Left lung (tissue), 10 donors: ENCODE results near the gene ZNF525. TPM values are rescaled to one million over a fixed set of nuclear protein-coding genes. Genes with fewer than 3 reads are reported as not detected.

ENCODE experiments used
- ATAC-seq: fragments of 200-7000 bp; cut with Tn5 transposase; one replicate; pipeline ENCODE4 v1.9.1; 2020; ENCODE audit warnings: moderate library complexity
- DNase-seq, 4 donors: peaks; one replicate each; pipeline ENCODE4 v3.0.0-alpha.2; 2013 to 2020
- H3K27ac ChIP-seq, 2 donors: fragments of 200-600 bp; sonication (generic) in 1 of 2; one replicate each; pipeline versions ENCODE4 v1.5.0 to v1.8.0; 2020 to 2021
- H3K27me3 ChIP-seq, 2 donors: fragments of 200-600 bp; sonication (generic) in 1 of 2; one replicate each; pipeline versions ENCODE4 v1.5.0 to v1.8.0; 2020 to 2021
- H3K36me3 ChIP-seq, 2 donors: fragments of 200-600 bp; sonication (generic) in 1 of 2; one replicate each; pipeline versions ENCODE4 v1.5.0 to v1.8.0; 2020 to 2021
- H3K4me1 ChIP-seq, 2 donors: fragments of 200-600 bp; one replicate each; pipeline ENCODE4 v1.8.0; 2021
- H3K4me3 ChIP-seq, 2 donors: fragments of 200-600 bp; sonication (generic) in 1 of 2; one replicate each; pipeline versions ENCODE4 v1.5.0 to v1.8.0; 2020 to 2021; ENCODE audit warnings: mild to moderate bottlenecking in 1 of 2
- H3K9me3 ChIP-seq, 2 donors: fragments of 200-600 bp; sonication (generic) in 1 of 2; one replicate each; pipeline versions ENCODE4 v1.5.0 to v1.8.0; 2020 to 2021
- intact Hi-C, 2 donors: fragments of 100-400 bp; cut with DNase I; formaldehyde crosslinking; loops; one replicate each; pipeline versions ENCODE4 v1.11.2 to v1.14.2; 2022
- polyA plus RNA-seq, 6 donors: library from polyadenylated mRNA; unstranded; fragments of 120-200 nt; gene quantifications; one replicate each; pipeline ENCODE4 v1.2.1, GENCODE V29; 2013; ENCODE audit not compliant: insufficient read length in 6 of 6
- total RNA-seq, 2 donors: library from RNA; stranded (reverse); fragmentation: NEBNext Ultra II Directional; extraction: Animal tissue kit (Norgen Biotek cat#: 25700); gene quantifications; one replicate each; pipeline ENCODE4 v1.2.1, GENCODE V29; 2021
- TF ChIP-seq, protein P1 (sequence below), 2 donors: fragments of 200-600 bp; sonication (generic) in 1 of 2; IDR thresholded peaks; one replicate each; pipeline versions ENCODE4 v1.5.0 to v1.8.0; 2021; ENCODE audit warnings: antibody characterized with exemption in 2 of 2
- donor health status: DM: no; HTN: yes; CAD: no.
- donor health status: DM: no; HTN: no; CAD: no.

Gene ZNF525
- total and polyA plus RNA-seq, 8 donors, result 11.4 to 16.0 (median 14.1) TPM

DNA sequence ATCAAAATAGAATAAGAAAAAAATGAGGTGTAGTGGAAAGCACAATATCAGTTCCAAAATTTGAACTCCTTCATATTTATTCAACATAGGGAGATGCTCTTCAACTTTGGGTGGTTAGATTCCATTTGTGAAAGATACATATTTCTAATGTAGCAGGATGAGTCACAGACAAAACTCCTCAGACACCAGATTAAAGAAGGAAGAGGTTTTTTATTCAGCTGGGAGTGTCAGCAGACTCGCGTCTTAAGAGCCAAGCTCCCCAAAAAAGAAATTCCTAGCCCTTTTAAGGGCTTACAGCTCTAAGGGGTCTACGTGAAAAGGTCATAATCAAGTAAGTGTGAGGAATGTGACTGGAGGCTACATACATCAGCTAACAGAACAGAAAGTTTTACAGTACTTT lies 22.7 kb downstream of the ZNF525 start:
- Histone ChIP-seq H3K4me3 (no peak overlapping the region), H3K9me3 (peaks cover 0 to 93% of the 10 kb centered on the region in 2 donors), H3K27me3 (no peaks in the 10 kb centered on the region), H3K36me3 (peaks cover 0 to 18% of the 10 kb centered on the region in 2 donors), H3K27ac (no peak overlapping the region), H3K4me1 (no peaks in the 10 kb centered on the region)
- ATAC-seq (no peak), DNase-seq (no peak)
- TF ChIP-seq, protein P1, sequence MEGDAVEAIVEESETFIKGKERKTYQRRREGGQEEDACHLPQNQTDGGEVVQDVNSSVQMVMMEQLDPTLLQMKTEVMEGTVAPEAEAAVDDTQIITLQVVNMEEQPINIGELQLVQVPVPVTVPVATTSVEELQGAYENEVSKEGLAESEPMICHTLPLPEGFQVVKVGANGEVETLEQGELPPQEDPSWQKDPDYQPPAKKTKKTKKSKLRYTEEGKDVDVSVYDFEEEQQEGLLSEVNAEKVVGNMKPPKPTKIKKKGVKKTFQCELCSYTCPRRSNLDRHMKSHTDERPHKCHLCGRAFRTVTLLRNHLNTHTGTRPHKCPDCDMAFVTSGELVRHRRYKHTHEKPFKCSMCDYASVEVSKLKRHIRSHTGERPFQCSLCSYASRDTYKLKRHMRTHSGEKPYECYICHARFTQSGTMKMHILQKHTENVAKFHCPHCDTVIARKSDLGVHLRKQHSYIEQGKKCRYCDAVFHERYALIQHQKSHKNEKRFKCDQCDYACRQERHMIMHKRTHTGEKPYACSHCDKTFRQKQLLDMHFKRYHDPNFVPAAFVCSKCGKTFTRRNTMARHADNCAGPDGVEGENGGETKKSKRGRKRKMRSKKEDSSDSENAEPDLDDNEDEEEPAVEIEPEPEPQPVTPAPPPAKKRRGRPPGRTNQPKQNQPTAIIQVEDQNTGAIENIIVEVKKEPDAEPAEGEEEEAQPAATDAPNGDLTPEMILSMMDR (IDR thresholded peaks at IDR 0.05), result no peak
- intact Hi-C loops, result no loop called here

DNA sequence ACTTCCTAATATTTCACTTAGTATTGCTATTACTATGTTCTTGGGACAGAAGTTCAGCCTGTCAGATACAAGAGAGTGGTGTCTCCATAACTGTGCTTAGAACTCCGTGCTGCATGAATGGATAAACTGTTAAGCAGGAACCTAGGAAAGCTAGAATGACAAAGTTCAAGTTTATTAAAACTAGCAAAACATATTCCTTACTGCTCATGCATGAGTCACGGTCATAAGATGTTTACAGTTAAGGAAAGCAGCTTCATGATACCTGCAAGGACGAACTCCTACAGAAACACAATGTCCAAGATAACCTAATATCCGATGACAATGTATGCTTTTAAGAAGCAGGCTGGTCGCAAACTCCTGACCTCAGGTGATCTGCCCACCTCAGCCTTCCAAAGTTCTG lies 23.4 kb downstream of the ZNF525 start:
- Histone ChIP-seq H3K27ac (no peak overlapping the region), H3K9me3 (peaks cover 0 to 86% of the 10 kb centered on the region in 2 donors), H3K27me3 (no peaks in the 10 kb centered on the region), H3K4me1 (peaks cover 0 to under 1% of the 10 kb centered on the region in 2 donors), H3K36me3 (peaks cover 0 to 18% of the 10 kb centered on the region in 2 donors), H3K4me3 (no peak overlapping the region)
- intact Hi-C loops, result no loop called here
- ATAC-seq, result no peak
- no peak for DNase-seq
- TF ChIP-seq, protein P1 (IDR thresholded peaks at IDR 0.05), result no peak

DNA sequence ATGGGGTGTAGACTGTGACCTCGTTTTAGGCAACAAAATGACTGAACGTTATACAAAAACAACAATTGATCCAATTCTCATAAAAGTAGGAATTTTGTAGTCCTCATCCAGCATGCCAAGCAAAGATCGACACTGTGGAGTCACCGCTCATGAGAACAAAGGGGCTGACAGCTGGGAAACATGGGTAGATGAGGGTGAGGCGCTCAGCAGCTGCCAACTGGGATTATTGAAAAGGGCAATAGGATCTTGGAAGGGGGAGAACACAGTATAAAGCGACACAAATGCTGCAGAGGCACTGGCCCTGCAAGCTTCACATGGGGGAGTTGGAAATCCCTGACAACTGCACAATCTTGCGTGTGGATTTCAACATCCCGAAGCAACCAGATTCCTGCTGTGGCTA lies 24.1 kb downstream of the ZNF525 start:
- peaks cover 0 to 79% of the 10 kb centered on the region in 2 donors for H3K9me3 ChIP-seq
- intact Hi-C loops, result no loop called here
- H3K36me3 ChIP-seq, result peaks cover 0 to 17% of the 10 kb centered on the region in 2 donors
- H3K27ac ChIP-seq, result no peak overlapping the region
- TF ChIP-seq, protein P1 (IDR thresholded peaks at IDR 0.05), result no peak
- no peaks in the 10 kb centered on the region for H3K27me3 ChIP-seq
- ATAC-seq (no peak), DNase-seq (no peak)
- H3K4me1 ChIP-seq, result peaks cover 0 to 7% of the 10 kb centered on the region in 2 donors
- no peak overlapping the region for H3K4me3 ChIP-seq

DNA sequence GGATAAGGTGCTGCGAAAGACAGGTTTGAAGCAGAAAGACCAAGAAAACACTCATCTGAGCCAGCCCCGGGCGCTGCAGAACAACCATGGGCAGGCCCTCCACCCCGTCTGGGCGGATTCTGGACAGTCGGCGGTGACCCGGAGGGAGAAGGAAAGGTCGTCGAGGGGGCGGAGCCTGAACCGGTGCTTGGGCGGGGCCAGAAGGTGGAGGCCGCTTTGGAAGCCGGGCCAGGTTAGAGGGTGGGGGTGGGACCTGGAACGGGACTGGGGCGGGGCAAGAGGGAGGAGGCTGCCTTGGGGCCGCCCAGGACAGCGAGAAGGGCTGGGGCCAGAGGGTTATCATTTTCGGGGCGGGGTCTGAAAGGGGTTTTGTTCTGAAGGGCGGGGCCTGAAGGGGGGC lies 24.5 kb downstream of the ZNF525 start:
- no peak overlapping the region for H3K27ac ChIP-seq
- intact Hi-C loops, result no loop called here
- ATAC-seq (no peak), DNase-seq (no peak)
- TF ChIP-seq, protein P1 (IDR thresholded peaks at IDR 0.05), result no peak
- peaks cover 0 to 75% of the 10 kb centered on the region in 2 donors for H3K9me3 ChIP-seq
- peaks cover 0 to 7% of the 10 kb centered on the region in 2 donors for H3K4me1 ChIP-seq
- H3K36me3 ChIP-seq, result peaks cover 0 to 13% of the 10 kb centered on the region in 2 donors
- no peak overlapping the region for H3K4me3 ChIP-seq
- no peaks in the 10 kb centered on the region for H3K27me3 ChIP-seq

DNA sequence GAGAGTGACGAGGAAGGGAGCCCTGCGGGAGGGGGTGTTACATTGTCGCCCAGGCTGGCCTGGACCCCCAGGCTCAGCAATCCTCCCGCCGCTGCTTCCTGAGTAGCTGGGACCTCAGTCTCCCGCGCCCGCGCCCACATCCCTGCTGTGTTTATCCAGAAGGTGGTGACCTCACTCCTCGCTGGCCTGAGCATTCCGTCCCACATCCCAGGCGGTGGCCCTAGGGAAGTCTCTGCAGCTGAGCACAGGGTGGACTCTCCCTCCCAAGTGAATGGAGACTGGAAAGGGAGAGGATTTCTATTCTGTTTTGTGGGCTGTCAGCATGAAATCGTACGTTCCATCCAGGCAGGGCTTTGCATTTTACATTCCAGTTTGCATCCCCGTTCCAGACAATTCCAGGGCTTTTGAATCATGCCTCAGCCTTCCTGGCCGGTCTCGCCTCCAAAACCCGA lies 29.0 kb downstream of the ZNF525 start:
- Histone ChIP-seq H3K4me1 (peaks cover 4 to 24% of the 10 kb centered on the region in 2 donors), H3K27ac (peak overlapping the region; percentile 73 to 81), H3K4me3 (peak overlapping the region; percentile 72 to 74), H3K9me3 (peaks cover 0 to 30% of the 10 kb centered on the region in 2 donors), H3K36me3 (peaks cover 0 to 17% of the 10 kb centered on the region in 2 donors), H3K27me3 (no peaks in the 10 kb centered on the region)
- peak; percentile 45 for ATAC-seq
- intact Hi-C loops, result no loop called here
- peak in 3 of 4 donors; percentile 50 to 84 (median 52) for DNase-seq
- TF ChIP-seq, protein P1 (IDR thresholded peaks at IDR 0.05), result no peak
